ENCODE results near the gene PEAK1. TPM values are rescaled to one million over a fixed set of nuclear protein-coding genes. Genes with fewer than 3 reads are reported as not detected.

Gene PEAK1
- total and polyA plus RNA-seq, 4 donors: 8.6 to 147 (median 40.2) TPM

DNA sequence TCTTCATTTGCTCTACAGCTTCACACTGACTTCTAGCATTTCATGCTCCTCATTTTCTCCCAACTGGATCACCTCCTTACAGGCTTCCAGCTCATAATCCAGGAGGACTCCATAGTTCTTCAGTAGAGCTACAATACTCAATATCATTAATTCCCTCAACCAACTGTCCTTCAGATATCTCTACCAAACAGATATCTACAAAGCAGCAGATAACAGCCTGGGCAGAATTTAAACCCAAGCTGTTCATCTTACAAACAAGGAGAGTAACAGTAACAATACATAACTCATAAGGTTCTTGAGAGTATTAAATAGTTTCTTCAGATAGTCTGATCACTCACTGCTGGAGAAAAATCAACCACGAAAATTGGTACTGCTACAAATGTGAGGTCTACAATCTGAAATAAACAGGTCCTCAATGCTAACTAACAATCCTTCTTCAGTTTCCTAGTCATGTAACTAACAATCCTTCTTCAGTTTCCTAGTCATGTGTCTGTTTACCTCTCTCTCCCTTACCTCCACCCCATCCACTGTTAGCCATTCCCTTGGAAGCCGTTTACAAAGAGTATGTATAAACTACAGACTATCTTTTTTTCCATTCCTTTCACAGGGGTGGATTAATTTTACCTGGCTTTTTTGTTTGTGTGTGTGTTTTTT, 5.0 kb downstream of the PEAK1 start:
- no peak overlapping the region for H3K27ac ChIP-seq (ENCODE audit: low read depth in 1 of 2, low read length in 1 of 2)
- no peak overlapping the region for H3K4me3 ChIP-seq
- DNase-seq (no peak), ATAC-seq (ENCODE audit: insufficient read depth, low FRiP score) (no peak)
- H3K4me1 ChIP-seq (ENCODE audit: control insufficient read depth in 5 of 5, insufficient read depth in 5 of 5, low read length in 5 of 5): peaks cover 5 to 40% (median 20%) of the 10 kb centered on the region in 5 donors
- no peaks in the 10 kb centered on the region for H3K9me3 ChIP-seq (ENCODE audit: control insufficient read depth in 4 of 4, insufficient read depth in 3 of 4, low read length in 3 of 4)
- 79 to 80% methylated on average over 2 of the region's 2 CpGs for WGBS, 2 donors
- H3K27me3 ChIP-seq (ENCODE audit: control insufficient read depth in 3 of 3, insufficient read depth in 3 of 3, low read length in 2 of 3): no peaks in the 10 kb centered on the region
- TF ChIP-seq CTCF (IDR thresholded peaks at IDR 0.05; ENCODE audit: control extremely low read depth, extremely low read depth): no peak
- no peaks in the 10 kb centered on the region for H3K36me3 ChIP-seq (ENCODE audit: control insufficient read depth in 4 of 4, insufficient read depth in 4 of 4, low read length in 4 of 4)
- no peak overlapping the region for H3K9ac ChIP-seq (ENCODE audit: insufficient read depth in 1 of 2, low read length in 2 of 2)

DNA sequence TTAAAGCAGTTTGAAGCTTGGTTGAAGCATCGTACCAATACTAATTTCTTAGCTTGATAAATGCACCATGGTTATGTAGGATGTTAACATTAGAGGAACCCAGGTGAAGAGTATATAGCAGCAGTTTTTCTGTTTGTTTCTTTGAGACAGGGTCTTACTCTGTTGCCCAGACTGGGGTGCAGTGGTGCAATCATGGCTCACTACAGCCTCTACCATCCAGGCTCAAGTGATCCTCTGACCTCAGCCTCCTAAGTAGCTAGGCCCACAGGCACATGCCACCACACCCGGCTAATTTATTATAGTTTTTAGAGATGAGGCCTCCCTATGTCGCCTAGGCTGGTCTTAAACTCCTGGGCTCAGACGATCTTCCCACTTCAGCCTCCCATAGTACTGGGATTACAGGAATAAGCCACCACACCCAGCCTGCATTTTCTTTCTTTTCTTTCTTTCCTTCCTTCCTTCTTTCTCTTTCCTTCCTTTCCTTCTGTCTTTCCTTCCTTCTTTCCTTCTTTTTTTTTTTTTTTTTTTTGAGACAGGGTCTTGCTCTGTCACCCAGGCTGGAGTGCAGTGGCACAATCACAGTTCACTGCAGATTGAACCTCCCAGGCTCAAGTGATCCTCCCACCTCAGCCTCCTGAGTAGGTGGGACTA, 6.1 kb downstream of the PEAK1 start:
- no peak for TF ChIP-seq CTCF (IDR thresholded peaks at IDR 0.05; ENCODE audit: control extremely low read depth, extremely low read depth)
- Histone ChIP-seq H3K9ac (ENCODE audit: insufficient read depth in 1 of 2, low read length in 2 of 2) (no peak overlapping the region), H3K4me3 (no peak overlapping the region), H3K36me3 (ENCODE audit: control insufficient read depth in 4 of 4, insufficient read depth in 4 of 4, low read length in 4 of 4) (no peaks in the 10 kb centered on the region), H3K27me3 (ENCODE audit: control insufficient read depth in 3 of 3, insufficient read depth in 3 of 3, low read length in 2 of 3) (no peaks in the 10 kb centered on the region), H3K27ac (ENCODE audit: low read depth in 1 of 2, low read length in 1 of 2) (no peak overlapping the region), H3K9me3 (ENCODE audit: control insufficient read depth in 4 of 4, insufficient read depth in 3 of 4, low read length in 3 of 4) (no peaks in the 10 kb centered on the region), H3K4me1 (ENCODE audit: control insufficient read depth in 5 of 5, insufficient read depth in 5 of 5, low read length in 5 of 5) (peaks cover 5 to 46% (median 20%) of the 10 kb centered on the region in 5 donors)
- 94 to 98% methylated on average over 4 of the region's 4 CpGs for WGBS, 2 donors
- DNase-seq (no peak), ATAC-seq (ENCODE audit: insufficient read depth, low FRiP score) (no peak)

DNA sequence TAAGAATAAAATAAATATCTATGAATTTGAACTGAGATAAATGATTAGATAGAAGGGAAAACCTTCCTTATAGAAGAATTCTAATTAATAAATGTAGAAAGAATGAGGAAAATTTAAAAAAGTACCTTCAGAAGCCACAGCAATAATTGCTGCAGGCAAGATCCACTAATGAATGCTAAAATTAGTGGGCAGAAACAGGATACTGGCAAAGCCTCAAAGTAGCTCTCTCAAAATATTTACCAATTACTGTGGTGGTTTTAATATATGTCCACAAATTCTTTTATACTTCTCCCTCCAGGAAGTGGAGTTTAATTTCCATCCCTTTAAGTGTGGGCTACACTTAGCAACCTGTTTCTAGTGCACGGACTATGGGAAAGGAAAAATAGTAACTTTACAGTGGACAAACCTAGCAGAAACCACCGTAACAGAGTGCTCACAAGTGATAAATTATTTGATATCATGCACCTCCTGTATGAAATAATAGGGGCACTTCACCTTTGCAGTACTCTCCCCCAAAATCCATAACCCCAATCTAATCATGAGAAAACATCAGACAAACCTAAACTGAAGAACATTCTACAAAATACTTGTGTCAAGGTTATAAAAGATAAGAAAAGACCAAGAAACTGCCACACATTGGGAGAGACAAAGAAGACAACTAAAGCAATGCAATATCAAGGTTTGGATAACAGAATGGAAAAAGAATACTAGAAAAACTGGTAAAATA, 6.8 kb downstream of the PEAK1 start:
- no peaks in the 10 kb centered on the region for H3K9me3 ChIP-seq (ENCODE audit: control insufficient read depth in 4 of 4, insufficient read depth in 3 of 4, low read length in 3 of 4)
- H3K4me3 ChIP-seq: no peak overlapping the region
- ATAC-seq (ENCODE audit: insufficient read depth, low FRiP score) (no peak), DNase-seq (no peak)
- no peaks in the 10 kb centered on the region for H3K36me3 ChIP-seq (ENCODE audit: control insufficient read depth in 4 of 4, insufficient read depth in 4 of 4, low read length in 4 of 4)
- TF ChIP-seq CTCF (IDR thresholded peaks at IDR 0.05; ENCODE audit: control extremely low read depth, extremely low read depth): no peak
- no peak overlapping the region for H3K27ac ChIP-seq (ENCODE audit: low read depth in 1 of 2, low read length in 1 of 2)
- no peak overlapping the region for H3K9ac ChIP-seq (ENCODE audit: insufficient read depth in 1 of 2, low read length in 2 of 2)
- H3K4me1 ChIP-seq (ENCODE audit: control insufficient read depth in 5 of 5, insufficient read depth in 5 of 5, low read length in 5 of 5): peaks cover 5 to 41% (median 15%) of the 10 kb centered on the region in 5 donors
- WGBS, 2 donors: 36 to 59% methylated on average over 2 of the region's 2 CpGs
- H3K27me3 ChIP-seq (ENCODE audit: control insufficient read depth in 3 of 3, insufficient read depth in 3 of 3, low read length in 2 of 3): no peaks in the 10 kb centered on the region

Data from lung (tissue), 12 donors.